KMS-11 (cell line): ENCODE measurements around the gene NPW.

Experiments used
- H2AFZ ChIP-seq: fragments of 200-600 bp; sonication (generic); 2 replicates; pipeline ENCODE4 v1.6.1; 2016; ENCODE audit warnings: antibody characterized with exemption, mixed run types, low read depth
- H3K27ac ChIP-seq: fragments of 200-600 bp; sonication (generic); 2 replicates; pipeline ENCODE4 v1.6.1; 2016; ENCODE audit warnings: mild to moderate bottlenecking, mixed run types
- H3K27me3 ChIP-seq: fragments of 200-600 bp; sonication (generic); 2 replicates; pipeline ENCODE4 v1.6.1; 2017; ENCODE audit warnings: mild to moderate bottlenecking, low read depth, mixed run types, moderate library complexity; ENCODE audit not compliant: insufficient read depth
- H3K36me3 ChIP-seq: fragments of 200-600 bp; sonication (generic); 2 replicates; pipeline ENCODE4 v1.6.1; 2017; ENCODE audit warnings: mild to moderate bottlenecking, mixed run types; ENCODE audit not compliant: insufficient read depth
- H3K4me1 ChIP-seq: fragments of 200-600 bp; sonication (generic); 2 replicates; pipeline ENCODE4 v1.6.1; 2016; ENCODE audit warnings: mild to moderate bottlenecking, low read depth, mixed run types; ENCODE audit not compliant: poor library complexity, severe bottlenecking
- H3K4me2 ChIP-seq: fragments of 200-600 bp; sonication (generic); 2 replicates; pipeline ENCODE4 v1.7.0; 2016; ENCODE audit warnings: mild to moderate bottlenecking, mixed run types
- H3K4me3 ChIP-seq: fragments of 200-600 bp; sonication (generic); IDR thresholded peaks from 2 replicates; pipeline ENCODE4 v1.6.1; 2017; ENCODE audit warnings: low read depth, low read length, mixed read lengths; ENCODE audit not compliant: insufficient read depth
- H3K79me2 ChIP-seq: fragments of 200-600 bp; sonication (generic); 2 replicates; pipeline ENCODE4 v1.6.1; 2016; ENCODE audit warnings: low read depth, mixed run types; ENCODE audit not compliant: insufficient read depth
- H3K9ac ChIP-seq: fragments of 200-600 bp; sonication (generic); 2 replicates; pipeline ENCODE4 v1.6.1; 2016; ENCODE audit warnings: mild to moderate bottlenecking, mixed run types
- H4K20me1 ChIP-seq: fragments of 200-600 bp; sonication (generic); 2 replicates; pipeline ENCODE4 v1.6.1; 2016; ENCODE audit warnings: mild to moderate bottlenecking, mixed run types; ENCODE audit not compliant: insufficient read depth
- CTCF ChIP-seq: fragments of 200-600 bp; sonication (generic); conservative IDR thresholded peaks from 2 replicates; pipeline ENCODE4 v1.6.1; 2017; ENCODE audit warnings: low read depth, mild to moderate bottlenecking, antibody characterized with exemption, low read length, moderate library complexity, mixed read lengths

Gene NPW

DNA sequence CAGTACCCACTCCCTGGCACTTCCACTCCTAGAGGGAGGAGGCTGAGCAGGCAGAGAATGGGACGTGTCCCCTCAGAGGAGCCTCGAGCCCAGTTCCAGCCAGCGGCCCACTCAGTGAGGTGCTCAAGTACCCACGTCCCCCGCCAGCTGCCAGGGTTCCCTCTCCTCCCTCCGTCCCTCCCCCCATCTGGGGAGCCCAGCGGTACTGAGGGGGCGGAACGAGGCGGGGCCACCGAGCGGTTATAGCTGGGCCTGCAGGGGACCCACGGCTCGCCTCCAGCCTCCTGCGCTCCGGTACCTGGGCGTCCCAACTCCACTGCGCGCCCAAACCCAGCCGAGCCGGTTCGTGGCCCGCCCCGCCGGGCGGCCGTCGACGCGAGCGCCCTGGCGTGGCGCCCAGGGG, at the start of gene NPW:
TSS of gene NPW (plus strand) at position 268 of the 403 bp plus-strand sequence.
- Histone ChIP-seq H3K4me1 (peaks cover 10% of the 10 kb centered on the region), H3K27me3 (peaks cover 12% of the 10 kb centered on the region; the same call in 1 of the 2 replicates), H3K4me3 (no peak within 1 kb of the TSS), H3K79me2 (no peaks in the 10 kb centered on the region), H2AFZ (no peak within 1 kb of the TSS), H3K27ac (no peak within 1 kb of the TSS), H3K4me2 (no peak within 1 kb of the TSS), H3K36me3 (no peaks in the 10 kb centered on the region), H4K20me1 (no peaks in the 10 kb centered on the region), H3K9ac (no peak within 1 kb of the TSS)
- TF ChIP-seq CTCF = no peak

- Histone ChIP-seq H3K4me2 (peak within 1 kb of the TSS; percentile 95), H3K27me3 (no peaks in the 10 kb centered on the region), H3K4me1 (peaks cover 10% of the 10 kb centered on the region), H3K27ac (peak within 1 kb of the TSS; percentile 78), H3K79me2 (peaks cover 20% of the 10 kb centered on the region), H4K20me1 (no peaks in the 10 kb centered on the region), H3K9ac (peak within 1 kb of the TSS; percentile 93), H2AFZ (peak within 1 kb of the TSS; percentile 93), H3K4me3 (no peak within 1 kb of the TSS), H3K36me3 (no peaks in the 10 kb centered on the region; the same call in 1 of the 2 replicates)
- TF ChIP-seq CTCF = no peak
Observed at GRCh38 chr16:1971796-1972489, 47.6 kb upstream of the NPW start, which contains the start of gene TBL3. Gene TBL3 (plus strand): TSS chr16:1972053. CDS start chr16:1972165, 112 bp downstream.

DNA sequence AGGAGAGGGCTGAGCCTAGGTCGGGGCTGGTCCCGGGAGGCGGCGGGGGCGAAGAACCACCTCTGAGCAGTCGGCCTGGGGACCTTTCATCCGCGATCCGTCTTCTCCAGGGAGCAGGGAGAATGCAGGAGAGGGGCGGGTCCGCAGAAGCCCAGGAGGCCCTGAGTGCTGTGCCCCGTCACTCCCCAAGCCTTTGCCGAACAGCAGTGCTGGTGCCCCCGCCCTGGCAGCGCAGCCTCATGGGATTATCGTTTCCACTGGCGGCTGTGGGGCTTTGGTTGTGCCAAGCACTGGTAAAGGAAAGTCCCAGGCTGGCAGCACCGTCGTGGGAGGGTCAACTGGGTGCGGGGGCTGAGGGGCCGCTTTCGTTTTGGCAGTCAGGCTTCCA, 47.1 kb upstream of the NPW start:
- Histone ChIP-seq H3K79me2 (peaks cover 20% of the 10 kb centered on the region), H3K4me3 (no peak overlapping the region), H3K36me3 (no peaks in the 10 kb centered on the region; the same call in 1 of the 2 replicates), H3K4me1 (peaks cover 10% of the 10 kb centered on the region), H3K27ac (peak overlapping the region; percentile 78), H3K27me3 (no peaks in the 10 kb centered on the region), H2AFZ (peak overlapping the region; percentile 93), H4K20me1 (no peaks in the 10 kb centered on the region), H3K9ac (peak overlapping the region; percentile 93), H3K4me2 (peak overlapping the region; percentile 95)
- no peak for TF ChIP-seq CTCF

DNA sequence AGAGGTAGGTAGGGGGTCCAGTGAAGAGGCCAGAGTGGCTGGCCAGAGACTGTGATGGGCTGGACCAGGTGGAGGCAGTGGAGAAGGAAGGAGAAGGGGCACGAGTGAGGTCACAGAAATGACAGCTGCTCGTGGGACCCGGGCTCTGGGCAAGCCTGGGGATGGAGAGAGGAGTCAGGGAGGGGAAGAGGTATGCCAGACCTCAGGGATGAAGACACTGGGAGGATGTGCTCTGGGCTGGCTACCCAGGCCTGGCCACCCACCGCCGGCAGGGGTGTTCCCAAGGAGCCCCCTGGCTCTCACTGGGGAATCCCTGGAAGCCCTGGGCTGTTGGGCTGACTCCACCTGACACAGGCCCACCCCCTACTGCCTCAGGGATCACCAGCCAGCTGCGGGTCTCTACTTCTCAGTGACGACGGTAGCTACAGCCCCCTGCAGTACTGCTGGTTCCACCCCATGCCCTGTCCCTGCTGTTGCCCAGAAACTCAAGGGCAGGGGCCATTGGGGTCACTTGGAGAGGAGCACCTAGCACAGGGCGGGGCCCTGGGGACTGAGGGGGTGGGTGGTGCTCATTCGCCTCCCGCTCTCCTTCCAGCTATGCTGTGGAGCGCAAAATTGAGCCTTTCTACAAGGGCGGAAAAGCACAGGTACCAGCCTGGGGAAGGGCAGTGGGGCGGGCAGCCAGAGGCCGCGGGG, 46.0 kb upstream of the NPW start:
- peaks cover 20% of the 10 kb centered on the region for H3K79me2 ChIP-seq

More for the DNA sequence above, 46.0 kb upstream of the NPW start:
- peaks cover 10% of the 10 kb centered on the region for H3K4me1 ChIP-seq
- H3K27ac ChIP-seq = no peak overlapping the region
- H4K20me1 ChIP-seq = no peaks in the 10 kb centered on the region
- TF ChIP-seq CTCF = no peak
- no peak overlapping the region for H3K4me3 ChIP-seq
- no peak overlapping the region for H3K9ac ChIP-seq
- no peaks in the 10 kb centered on the region; the same call in 1 of the 2 replicates for H3K36me3 ChIP-seq
- H2AFZ ChIP-seq = no peak overlapping the region
- no peaks in the 10 kb centered on the region for H3K27me3 ChIP-seq
- peak overlapping the region; percentile 95; the same call in 1 of the 2 replicates for H3K4me2 ChIP-seq
